IPS-15b (cell line): Measurements from ENCODE around the gene MMP26.

Experiments used
- H3K27me3 ChIP-seq: one replicate; pipeline ENCODE4 v1.6.1; 2013; ENCODE audit warnings: low read length; ENCODE audit not compliant: control insufficient read depth, insufficient read depth
- H3K36me3 ChIP-seq: one replicate; pipeline ENCODE4 v1.6.1; 2013; ENCODE audit warnings: low read length; ENCODE audit not compliant: control insufficient read depth, insufficient read depth
- H3K4me1 ChIP-seq: one replicate; pipeline ENCODE4 v1.6.1; 2013; ENCODE audit warnings: mild to moderate bottlenecking, low read length; ENCODE audit not compliant: control insufficient read depth, insufficient read depth
- H3K4me3 ChIP-seq: one replicate; pipeline ENCODE4 v1.5.1; 2013; ENCODE audit warnings: low read depth, low read length
- H3K9ac ChIP-seq: one replicate; pipeline ENCODE4 v1.6.1; 2013; ENCODE audit warnings: low read depth, mild to moderate bottlenecking, low read length
- H3K9me3 ChIP-seq: one replicate; pipeline ENCODE4 v1.6.1; 2013; ENCODE audit warnings: mild to moderate bottlenecking, low read length; ENCODE audit not compliant: control insufficient read depth, insufficient read depth

The MMP26 gene

GRCh38 chr11:4740735-4741134, 36.2 kb downstream of the MMP26 start:
- Histone ChIP-seq H3K4me3 (no peak overlapping the region), H3K9ac (no peak overlapping the region), H3K27me3 (no peaks in the 10 kb centered on the region), H3K36me3 (no peaks in the 10 kb centered on the region), H3K9me3 (no peaks in the 10 kb centered on the region), H3K4me1 (no peaks in the 10 kb centered on the region)

- H3K9ac ChIP-seq: no peak overlapping the region
- H3K9me3 ChIP-seq: no peaks in the 10 kb centered on the region
- H3K27me3 ChIP-seq: no peaks in the 10 kb centered on the region
- no peaks in the 10 kb centered on the region for H3K36me3 ChIP-seq
- no peak overlapping the region for H3K4me3 ChIP-seq
- H3K4me1 ChIP-seq: no peaks in the 10 kb centered on the region
Measured at GRCh38 chr11:4748438-4748837, 43.9 kb downstream of the MMP26 start.

GRCh38 chr11:4751201-4751600, 46.6 kb downstream of the MMP26 start:
- no peak overlapping the region for H3K4me3 ChIP-seq

More at GRCh38 chr11:4751201-4751600, 46.6 kb downstream of the MMP26 start:
- Histone ChIP-seq H3K27me3 (no peaks in the 10 kb centered on the region), H3K9ac (no peak overlapping the region), H3K4me1 (no peaks in the 10 kb centered on the region), H3K36me3 (no peaks in the 10 kb centered on the region), H3K9me3 (no peaks in the 10 kb centered on the region)
